ENCODE measurements around the gene MAMSTR. TPM values are rescaled to one million over a fixed set of nuclear protein-coding genes. Genes with fewer than 3 reads are reported as not detected.

Gene MAMSTR
- total RNA-seq, 1 experiment from 2014 or later, result 2.4 TPM

DNA sequence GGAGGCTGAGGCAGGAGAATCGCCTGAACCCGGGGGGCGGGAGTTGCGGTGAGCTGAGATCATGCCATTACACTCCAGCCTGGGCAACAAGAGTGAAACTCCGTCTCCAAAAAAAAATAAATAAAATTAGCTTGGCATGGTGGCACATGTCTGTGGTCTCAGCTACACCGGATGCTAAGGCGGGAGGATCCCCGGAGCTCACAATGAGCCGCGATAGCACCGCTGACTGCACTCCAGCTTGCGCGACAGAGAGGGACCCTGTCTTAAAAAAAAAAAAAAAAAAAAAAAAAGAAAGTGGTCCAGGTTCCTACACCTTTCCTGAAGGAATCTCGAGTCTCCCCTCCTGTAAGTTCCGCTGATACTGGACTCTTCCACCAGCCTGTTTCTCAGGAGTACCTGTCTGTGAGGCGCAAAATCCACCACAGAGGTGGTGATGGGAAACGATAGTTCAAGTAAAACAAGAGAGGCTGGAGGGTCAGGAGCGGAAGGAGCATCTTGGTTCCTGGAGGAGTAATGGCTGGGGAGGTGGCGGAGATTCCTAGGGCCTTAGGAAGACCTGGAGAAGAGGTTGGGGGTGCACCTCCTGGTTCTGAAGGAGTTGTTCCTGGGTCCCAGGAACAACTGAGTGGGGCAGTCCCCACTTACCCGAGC, 32.4 kb upstream of the MAMSTR start:
- peak overlapping the region; percentile 76 for H3K4me3 ChIP-seq (ENCODE audit: insufficient read depth, low read depth, low read length)
- H3K27me3 ChIP-seq (ENCODE audit: control insufficient read depth, insufficient read depth, low read length), result peaks cover 8% of the 10 kb centered on the region; the same call in 1 of the 2 replicates
- DNase-seq, result no peak
- H3K36me3 ChIP-seq (replicated peaks; ENCODE audit: control insufficient read depth, insufficient read depth, low read length), result peaks cover 17% of the 10 kb centered on the region

DNA sequence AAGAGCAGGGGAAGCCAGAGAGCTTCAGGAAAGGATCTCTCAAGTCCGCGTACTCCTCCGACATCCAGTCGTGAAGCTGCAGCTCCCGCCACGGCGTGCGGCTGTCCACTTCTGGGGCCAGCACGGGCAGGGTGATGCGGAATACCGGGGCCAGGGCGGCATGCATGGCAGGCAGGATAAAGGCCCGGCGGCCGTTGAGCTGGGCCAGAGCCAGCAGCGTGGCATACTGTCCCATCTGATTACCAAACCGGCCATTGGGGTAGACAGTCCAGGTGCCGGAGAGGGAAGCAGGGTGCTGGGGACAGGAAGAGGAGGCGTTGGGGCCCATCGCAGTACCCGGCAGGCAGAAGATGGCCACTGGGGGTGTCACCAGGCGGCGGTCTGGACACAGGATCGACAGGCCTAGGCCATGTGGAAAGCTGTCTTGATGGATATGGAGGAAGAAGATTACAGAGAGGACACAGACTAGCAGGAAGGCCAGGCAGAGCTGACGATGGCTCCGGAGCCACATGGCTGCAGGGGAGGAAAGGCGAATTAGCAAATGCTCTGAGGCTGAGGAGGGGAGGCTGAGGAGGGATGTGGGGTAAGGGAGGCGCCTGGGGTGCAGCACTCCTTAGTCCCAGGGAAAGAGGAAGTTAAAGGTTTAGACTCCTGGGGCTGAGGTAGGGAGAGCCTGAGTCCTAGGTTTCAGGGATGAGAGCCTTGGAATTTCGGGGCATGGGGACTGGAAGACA, 31.4 kb upstream of the MAMSTR start:
- Histone ChIP-seq H3K27me3 (ENCODE audit: control insufficient read depth, insufficient read depth, low read length) (peaks cover 8% of the 10 kb centered on the region; the same call in 1 of the 2 replicates), H3K36me3 (replicated peaks; ENCODE audit: control insufficient read depth, insufficient read depth, low read length) (peaks cover 17% of the 10 kb centered on the region), H3K4me3 (ENCODE audit: insufficient read depth, low read depth, low read length) (no peak overlapping the region)
- no peak for DNase-seq

- no peak for DNase-seq
- Histone ChIP-seq H3K27me3 (ENCODE audit: control insufficient read depth, insufficient read depth, low read length) (peaks cover 8% of the 10 kb centered on the region; the same call in 1 of the 2 replicates), H3K36me3 (replicated peaks; ENCODE audit: control insufficient read depth, insufficient read depth, low read length) (peaks cover 17% of the 10 kb centered on the region), H3K4me3 (ENCODE audit: insufficient read depth, low read depth, low read length) (no peak overlapping the region)
These were observed 30.8 kb upstream of the MAMSTR start for GRCh38 chr19:48750351-48750750.

DNA sequence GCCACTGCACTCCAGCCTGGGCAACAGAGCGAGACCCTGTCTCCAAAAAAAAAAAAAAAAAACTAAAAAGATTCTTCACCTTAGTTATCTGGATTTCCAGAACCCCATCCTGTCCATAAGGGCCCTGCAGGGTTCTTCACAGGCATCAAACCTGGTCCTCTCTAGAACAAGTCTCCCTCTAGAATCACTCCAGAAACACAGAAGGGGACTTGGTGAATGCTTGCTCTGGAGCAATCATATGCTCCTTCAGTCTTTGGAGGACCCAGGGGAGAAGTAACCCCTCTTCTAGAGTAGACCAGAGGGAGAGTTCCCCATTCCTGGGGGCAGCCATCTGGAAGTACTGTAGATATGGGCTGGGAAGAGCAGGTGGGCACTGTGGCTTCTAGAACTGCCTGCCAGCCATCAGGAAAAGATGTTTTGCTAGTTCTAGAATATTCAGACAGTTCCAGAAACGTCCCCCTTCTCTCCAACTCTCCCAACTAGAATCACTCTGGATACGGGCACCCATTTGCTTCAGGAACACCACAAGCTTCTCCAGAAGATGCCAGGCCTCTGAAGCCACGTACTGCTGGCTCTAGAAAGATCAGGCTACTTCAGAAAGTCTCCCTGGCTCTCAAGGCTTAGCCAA, 30.2 kb upstream of the MAMSTR start:
- no peak for DNase-seq
- Histone ChIP-seq H3K36me3 (replicated peaks; ENCODE audit: control insufficient read depth, insufficient read depth, low read length) (peaks cover 17% of the 10 kb centered on the region), H3K4me3 (ENCODE audit: insufficient read depth, low read depth, low read length) (no peak overlapping the region), H3K27me3 (ENCODE audit: control insufficient read depth, insufficient read depth, low read length) (peaks cover 8% of the 10 kb centered on the region; the same call in 1 of the 2 replicates)

- no peaks in the 10 kb centered on the region; the same call in 1 of the 2 replicates for H3K27me3 ChIP-seq (ENCODE audit: control insufficient read depth, insufficient read depth, low read length)
- peak; percentile 93 for DNase-seq
- peaks cover 17% of the 10 kb centered on the region for H3K36me3 ChIP-seq (replicated peaks; ENCODE audit: control insufficient read depth, insufficient read depth, low read length)
- peak within 1 kb of the TSS; percentile 64 for H3K4me3 ChIP-seq (ENCODE audit: insufficient read depth, low read depth, low read length)
These were observed 27.4 kb upstream of the MAMSTR start, which contains the start of gene IZUMO1 for GRCh38 chr19:48746738-48747575. TSS of gene IZUMO1 (minus strand) at chr19:48746909. CDS start at chr19:48745859, 1,050 bp downstream.

DNA sequence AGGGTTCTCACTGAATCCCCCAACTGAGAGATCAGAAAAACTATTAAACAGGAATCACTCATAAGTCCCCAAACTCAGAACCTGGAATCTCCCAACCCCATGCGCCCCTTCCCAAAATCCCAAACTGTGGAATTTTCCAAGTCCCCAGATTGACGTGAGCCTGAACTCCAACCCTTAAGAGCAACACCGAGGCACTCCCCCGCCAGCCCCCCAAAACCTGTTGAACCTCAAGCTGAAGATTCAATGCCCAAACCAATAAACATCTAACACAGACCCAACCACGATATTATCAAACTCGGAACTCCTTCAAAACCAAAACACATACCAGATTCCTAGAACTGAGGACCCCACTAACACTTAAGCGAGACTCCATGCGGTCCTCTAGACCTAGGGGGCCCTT, 26.6 kb upstream of the MAMSTR start:
- Histone ChIP-seq H3K27me3 (ENCODE audit: control insufficient read depth, insufficient read depth, low read length) (no peaks in the 10 kb centered on the region; the same call in 1 of the 2 replicates), H3K36me3 (replicated peaks; ENCODE audit: control insufficient read depth, insufficient read depth, low read length) (peaks cover 17% of the 10 kb centered on the region), H3K4me3 (ENCODE audit: insufficient read depth, low read depth, low read length) (peak overlapping the region; percentile 64; the same call in 1 of the 2 replicates)
- no peak for DNase-seq

DNA sequence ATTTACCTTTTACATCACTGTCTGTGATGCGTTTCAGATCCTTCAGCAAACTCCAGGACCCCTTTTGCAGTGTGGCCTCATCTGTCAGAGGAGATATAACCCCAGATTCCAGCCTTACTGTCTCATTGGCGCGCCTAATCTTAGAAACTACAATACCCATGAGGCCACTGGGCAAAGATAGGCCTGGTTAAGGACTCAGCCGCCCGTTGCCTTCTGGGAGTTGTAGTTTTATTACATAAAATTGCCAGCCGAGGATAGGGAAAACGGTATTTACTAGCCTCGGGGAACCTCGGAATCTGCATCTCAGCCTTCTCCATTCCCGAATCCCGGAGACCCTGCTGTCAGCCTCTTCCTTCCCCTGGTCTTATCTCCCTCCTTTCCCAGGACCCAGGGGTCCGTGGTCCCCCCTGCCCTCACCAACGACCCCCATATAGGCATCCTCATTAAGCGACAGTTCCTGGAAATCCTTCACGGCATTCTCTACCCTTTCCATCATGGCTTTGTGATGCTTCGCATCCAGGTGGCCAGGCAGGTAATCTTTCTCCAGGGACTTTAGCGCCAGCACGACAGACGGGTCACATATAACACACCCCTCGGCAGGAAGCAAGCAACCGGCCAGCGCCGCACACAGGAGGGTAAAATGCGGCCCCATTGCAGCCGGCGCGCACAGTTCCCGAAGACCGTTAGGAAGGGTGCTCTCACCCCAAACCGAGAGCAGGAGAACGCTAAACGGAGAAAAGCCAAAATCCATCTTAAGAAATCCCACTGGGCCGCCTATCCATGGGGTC, 25.9 kb upstream of the MAMSTR start:
- peak; percentile 82 for DNase-seq
- Histone ChIP-seq H3K27me3 (ENCODE audit: control insufficient read depth, insufficient read depth, low read length) (peaks cover 6% of the 10 kb centered on the region; the same call in 1 of the 2 replicates), H3K36me3 (replicated peaks; ENCODE audit: control insufficient read depth, insufficient read depth, low read length) (peaks cover 13% of the 10 kb centered on the region), H3K4me3 (ENCODE audit: insufficient read depth, low read depth, low read length) (peak overlapping the region; percentile 19; the same call in 1 of the 2 replicates)

DNA sequence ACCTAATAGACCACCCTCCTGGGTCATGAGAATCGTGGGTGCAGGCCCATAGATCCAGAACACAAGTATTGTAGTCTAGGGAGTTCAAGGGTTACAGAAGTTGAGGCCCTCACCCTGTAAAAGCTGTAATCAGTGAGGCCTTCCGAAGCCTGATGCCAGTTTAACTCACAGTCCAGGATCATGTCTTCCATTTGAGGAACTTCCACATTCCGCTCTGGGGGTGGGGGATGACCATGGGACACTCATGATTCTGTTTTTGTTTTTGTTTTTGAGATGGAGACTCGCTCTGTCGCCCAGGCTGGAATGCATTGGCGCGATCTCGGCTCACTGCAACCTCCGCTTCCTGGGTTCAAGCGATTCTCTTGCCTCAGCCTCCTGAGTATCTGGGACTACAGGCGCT, 22.6 kb upstream of the MAMSTR start:
- Histone ChIP-seq H3K36me3 (replicated peaks; ENCODE audit: control insufficient read depth, insufficient read depth, low read length) (no peaks in the 10 kb centered on the region), H3K27me3 (ENCODE audit: control insufficient read depth, insufficient read depth, low read length) (peaks cover 21% of the 10 kb centered on the region), H3K4me3 (ENCODE audit: insufficient read depth, low read depth, low read length) (no peak overlapping the region)
- DNase-seq, result no peak

- H3K36me3 ChIP-seq (replicated peaks; ENCODE audit: control insufficient read depth, insufficient read depth, low read length), result no peaks in the 10 kb centered on the region
- peak overlapping the region; percentile 26 for H3K4me3 ChIP-seq (ENCODE audit: insufficient read depth, low read depth, low read length)
- peaks cover 21% of the 10 kb centered on the region for H3K27me3 ChIP-seq (ENCODE audit: control insufficient read depth, insufficient read depth, low read length)
- peak; percentile 97 for DNase-seq
These were observed 21.8 kb upstream of the MAMSTR start for GRCh38 chr19:48741129-48741999.

DNA sequence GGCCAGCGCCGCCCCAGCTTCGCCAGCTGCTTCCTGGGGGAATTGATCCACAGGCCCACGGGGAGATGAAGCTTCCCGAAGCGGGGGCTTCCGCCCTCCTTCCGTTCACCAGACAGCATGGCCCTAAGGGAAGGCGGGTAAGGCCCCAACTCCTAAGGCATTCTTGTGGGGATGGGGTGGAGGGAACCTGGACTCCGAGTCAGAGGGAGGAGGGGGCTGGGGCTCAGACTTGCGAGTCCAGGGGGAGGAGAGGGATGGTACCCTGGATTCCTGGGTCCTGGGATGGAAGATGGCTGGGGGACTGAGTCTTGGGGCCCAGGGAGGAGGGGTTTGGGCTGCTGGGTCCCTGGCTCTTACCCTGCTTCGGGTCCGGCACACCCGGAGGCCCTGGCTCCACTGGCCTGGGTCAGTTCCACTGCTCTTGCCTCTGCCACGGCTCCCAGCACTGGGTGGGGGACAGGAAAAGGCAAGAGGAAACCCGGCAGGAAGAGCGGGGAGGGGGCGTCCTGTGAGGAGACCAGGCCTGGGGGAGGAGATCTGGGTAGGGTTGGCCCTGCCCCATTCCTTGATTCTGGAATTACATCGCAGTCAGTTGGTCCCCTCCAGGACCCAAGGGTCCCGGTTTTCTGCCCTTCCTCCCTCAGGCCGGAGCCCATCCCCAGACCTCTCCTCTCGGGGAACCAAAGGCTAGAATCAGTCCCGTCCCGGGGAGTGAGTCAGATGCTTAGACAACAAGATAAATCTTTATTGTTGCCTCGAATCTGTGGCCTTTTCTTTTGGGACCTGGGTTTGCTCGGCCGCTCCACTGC, 20.8 kb upstream of the MAMSTR start, which contains the start of gene RASIP1:
Gene RASIP1, minus strand, starts transcription at position 447 of the 809 bp plus-strand sequence. Its CDS starts 328 bp downstream, at position 119.
- peak; percentile 68 for DNase-seq
- no peaks in the 10 kb centered on the region for H3K36me3 ChIP-seq (replicated peaks; ENCODE audit: control insufficient read depth, insufficient read depth, low read length)
- H3K27me3 ChIP-seq (ENCODE audit: control insufficient read depth, insufficient read depth, low read length), result peaks cover 22% of the 10 kb centered on the region
- peak within 1 kb of the TSS; percentile 59 for H3K4me3 ChIP-seq (ENCODE audit: insufficient read depth, low read depth, low read length)

GRCh38 chr19:48739404-48740163, 20.1 kb upstream of the MAMSTR start:
- peak overlapping the region; percentile 59 for H3K4me3 ChIP-seq (ENCODE audit: insufficient read depth, low read depth, low read length)
- no peaks in the 10 kb centered on the region for H3K36me3 ChIP-seq (replicated peaks; ENCODE audit: control insufficient read depth, insufficient read depth, low read length)
- H3K27me3 ChIP-seq (ENCODE audit: control insufficient read depth, insufficient read depth, low read length), result peaks cover 23% of the 10 kb centered on the region
- DNase-seq, result peak; percentile 74
